ENCODE measurements around the gene PPP2R5E.

The PPP2R5E gene

GRCh38 chr14:63487724-63488123 lies 55.5 kb downstream of the PPP2R5E start:
- DNase-seq (ENCODE audit: low read depth) = no peak
- no peak for TF ChIP-seq CTCF (IDR thresholded peaks at IDR 0.05; ENCODE audit: low read length, missing control alignments)
- H3K4me3 ChIP-seq (replicated peaks; ENCODE audit: low read depth, low read length) = no peak overlapping the region

GRCh38 chr14:63486738-63487137 lies 56.4 kb downstream of the PPP2R5E start:
- H3K4me3 ChIP-seq (replicated peaks; ENCODE audit: low read depth, low read length) = no peak overlapping the region
- TF ChIP-seq CTCF (IDR thresholded peaks at IDR 0.05; ENCODE audit: low read length, missing control alignments) = no peak
- DNase-seq (ENCODE audit: low read depth) = no peak

- TF ChIP-seq CTCF (IDR thresholded peaks at IDR 0.05; ENCODE audit: low read length, missing control alignments) = no peak
- DNase-seq (ENCODE audit: low read depth) = no peak
- no peak overlapping the region for H3K4me3 ChIP-seq (replicated peaks; ENCODE audit: low read depth, low read length)
These were observed 59.9 kb downstream of the PPP2R5E start for GRCh38 chr14:63483315-63483714.

- no peak for TF ChIP-seq CTCF (IDR thresholded peaks at IDR 0.05; ENCODE audit: low read length, missing control alignments)
- DNase-seq (ENCODE audit: low read depth) = no peak
- H3K4me3 ChIP-seq (replicated peaks; ENCODE audit: low read depth, low read length) = no peak overlapping the region
These were observed 62.6 kb downstream of the PPP2R5E start for GRCh38 chr14:63480599-63480998.

GRCh38 chr14:63478437-63478852 lies 64.7 kb downstream of the PPP2R5E start:
- no peak overlapping the region for H3K4me3 ChIP-seq (replicated peaks; ENCODE audit: low read depth, low read length)
- no peak for DNase-seq (ENCODE audit: low read depth)
- no peak for TF ChIP-seq CTCF (IDR thresholded peaks at IDR 0.05; ENCODE audit: low read length, missing control alignments)

- DNase-seq (ENCODE audit: low read depth) = no peak
- no peak overlapping the region for H3K4me3 ChIP-seq (replicated peaks; ENCODE audit: low read depth, low read length)
- TF ChIP-seq CTCF (IDR thresholded peaks at IDR 0.05; ENCODE audit: low read length, missing control alignments) = no peak
These were observed 65.2 kb downstream of the PPP2R5E start for GRCh38 chr14:63478010-63478409.

- no peak for TF ChIP-seq CTCF (IDR thresholded peaks at IDR 0.05; ENCODE audit: low read length, missing control alignments)
- DNase-seq (ENCODE audit: low read depth) = no peak
- no peak overlapping the region for H3K4me3 ChIP-seq (replicated peaks; ENCODE audit: low read depth, low read length)
These were observed 65.6 kb downstream of the PPP2R5E start for GRCh38 chr14:63477556-63477955.

Data from fibroblast of pulmonary artery (primary cell).